Endodermal cell (in vitro differentiated cells): Measurements from ENCODE around the gene ABCC1. TPM values are rescaled to one million over a fixed set of nuclear protein-coding genes. Genes with fewer than 3 reads are reported as not detected.

Experiments used
- DNase-seq: peaks from one replicate; pipeline ENCODE4 v3.0.0-alpha.2; 2017
- H3K27ac ChIP-seq: 2 replicates; pipeline ENCODE4 v1.5.1; 2013; ENCODE audit warnings: mild to moderate bottlenecking, low read depth, low read length, moderate library complexity
- H3K27me3 ChIP-seq: 2 replicates; pipeline ENCODE4 v1.6.1; 2013; ENCODE audit warnings: mild to moderate bottlenecking, low read length, moderate library complexity; ENCODE audit not compliant: insufficient read depth, control insufficient read depth, poor library complexity, severe bottlenecking
- H3K36me3 ChIP-seq: 2 replicates; pipeline ENCODE4 v1.7.0; 2013; ENCODE audit warnings: mild to moderate bottlenecking, low read length, moderate library complexity; ENCODE audit not compliant: control insufficient read depth, insufficient read depth
- H3K4me1 ChIP-seq: one replicate; pipeline ENCODE4 v1.7.0; 2013; ENCODE audit warnings: low read length; ENCODE audit not compliant: control insufficient read depth, insufficient read depth
- H3K4me3 ChIP-seq: 2 replicates; pipeline ENCODE4 v1.5.1; 2013; ENCODE audit warnings: mild to moderate bottlenecking, low read length, moderate library complexity
- H3K9ac ChIP-seq: 2 replicates; pipeline ENCODE4 v1.6.1; 2013; ENCODE audit warnings: mild to moderate bottlenecking, low read length, moderate library complexity; ENCODE audit not compliant: poor library complexity, severe bottlenecking; ENCODE audit errors: extremely low read depth
- H3K9me3 ChIP-seq: 2 replicates; pipeline ENCODE4 v1.6.1; 2013; ENCODE audit warnings: mild to moderate bottlenecking, low read length, moderate library complexity; ENCODE audit not compliant: control insufficient read depth
- H3K27ac Mint-ChIP-seq: 2 replicates; pipeline ENCODE4 v1.8.0; 2020; ENCODE audit warnings: mixed read lengths
- H3K27me3 Mint-ChIP-seq: 2 replicates; pipeline ENCODE4 v1.8.0; 2021; ENCODE audit warnings: mild to moderate bottlenecking, mixed read lengths; ENCODE audit not compliant: insufficient read depth
- H3K36me3 Mint-ChIP-seq: 2 replicates; pipeline ENCODE4 v1.8.0; 2020; ENCODE audit warnings: low read depth, mixed read lengths
- H3K4me1 Mint-ChIP-seq: 2 replicates; pipeline ENCODE4 v1.8.0; 2020; ENCODE audit warnings: mixed read lengths
- H3K4me3 Mint-ChIP-seq: 2 replicates; pipeline ENCODE4 v1.8.0; 2020; ENCODE audit warnings: mild to moderate bottlenecking, moderate library complexity, mixed read lengths
- H3K9me3 Mint-ChIP-seq: 2 replicates; pipeline ENCODE4 v1.8.0; 2020; ENCODE audit warnings: mild to moderate bottlenecking, mixed read lengths
- WGBS, 2 experiments: methylation state at CpG; one replicate each; pipeline versions ENCODE4 v1.1.5 to v1.1.7; 2013; ENCODE audit warnings: missing lambda C conversion rate in 2 of 2, mixed read lengths in 1 of 2; ENCODE audit not compliant: insufficient coverage in 1 of 2, insufficient read length in 1 of 2; 5-methylcytosine and 5-hydroxymethylcytosine counted together
- total RNA-seq, 2 donors: library from RNA; stranded (reverse); fragmentation: NEBNext Ultra II Directional in 1 of 2; extraction: Animal tissue kit (Norgen Biotek cat#: 25700) in 1 of 2; gene quantifications; 2 replicates in 1 of 2; 3 replicates in 1 of 2; pipeline ENCODE4 v1.2.1, GENCODE V29; 2021
- TF ChIP-seq, protein P1 (sequence below): fragments of 200-600 bp; sonication (generic); conservative IDR thresholded peaks from 2 replicates; pipeline ENCODE4 v1.5.0; 2021; ENCODE audit warnings: antibody characterized with exemption, mild to moderate bottlenecking

Gene ABCC1
- total RNA-seq, 2 donors from 2014 or later, result 47.1 to 51.2 TPM

DNA sequence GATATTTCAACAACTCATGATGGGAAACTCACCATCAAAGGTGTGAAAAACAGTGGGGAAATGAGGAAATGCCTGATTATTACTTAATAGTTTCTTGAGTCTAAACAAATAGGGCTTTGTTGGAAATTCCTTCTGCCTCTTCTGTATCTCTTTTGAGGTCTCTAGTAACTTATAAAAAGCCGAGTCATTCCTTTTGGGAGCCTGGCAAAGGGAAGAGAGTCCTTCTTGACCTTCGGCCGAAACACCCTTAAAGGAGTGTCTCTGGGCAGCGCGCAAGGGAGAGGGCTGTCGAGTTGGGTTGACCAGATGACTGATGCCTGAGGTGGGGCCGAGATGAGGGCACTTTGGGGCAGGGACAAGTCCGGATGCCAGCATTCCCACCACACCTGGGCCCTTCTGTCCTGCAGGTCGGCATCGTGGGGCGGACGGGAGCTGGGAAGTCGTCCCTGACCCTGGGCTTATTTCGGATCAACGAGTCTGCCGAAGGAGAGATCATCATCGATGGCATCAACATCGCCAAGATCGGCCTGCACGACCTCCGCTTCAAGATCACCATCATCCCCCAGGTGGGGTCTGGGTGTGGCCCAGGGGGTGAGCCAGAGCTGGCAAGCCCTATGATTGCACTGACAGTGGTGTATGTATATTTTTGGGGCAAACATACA lies 184.7 kb downstream of the ABCC1 start:
- H3K4me1 Mint-ChIP-seq, result no peaks in the 10 kb centered on the region
- no peaks in the 10 kb centered on the region for H3K27me3 Mint-ChIP-seq
- Histone ChIP-seq H3K27ac (no peak overlapping the region), H3K9ac (no peak overlapping the region), H3K4me1 (no peaks in the 10 kb centered on the region), H3K36me3 (peaks cover 52% of the 10 kb centered on the region), H3K9me3 (no peaks in the 10 kb centered on the region), H3K27me3 (no peaks in the 10 kb centered on the region), H3K4me3 (no peak overlapping the region)
- TF ChIP-seq, protein P1, sequence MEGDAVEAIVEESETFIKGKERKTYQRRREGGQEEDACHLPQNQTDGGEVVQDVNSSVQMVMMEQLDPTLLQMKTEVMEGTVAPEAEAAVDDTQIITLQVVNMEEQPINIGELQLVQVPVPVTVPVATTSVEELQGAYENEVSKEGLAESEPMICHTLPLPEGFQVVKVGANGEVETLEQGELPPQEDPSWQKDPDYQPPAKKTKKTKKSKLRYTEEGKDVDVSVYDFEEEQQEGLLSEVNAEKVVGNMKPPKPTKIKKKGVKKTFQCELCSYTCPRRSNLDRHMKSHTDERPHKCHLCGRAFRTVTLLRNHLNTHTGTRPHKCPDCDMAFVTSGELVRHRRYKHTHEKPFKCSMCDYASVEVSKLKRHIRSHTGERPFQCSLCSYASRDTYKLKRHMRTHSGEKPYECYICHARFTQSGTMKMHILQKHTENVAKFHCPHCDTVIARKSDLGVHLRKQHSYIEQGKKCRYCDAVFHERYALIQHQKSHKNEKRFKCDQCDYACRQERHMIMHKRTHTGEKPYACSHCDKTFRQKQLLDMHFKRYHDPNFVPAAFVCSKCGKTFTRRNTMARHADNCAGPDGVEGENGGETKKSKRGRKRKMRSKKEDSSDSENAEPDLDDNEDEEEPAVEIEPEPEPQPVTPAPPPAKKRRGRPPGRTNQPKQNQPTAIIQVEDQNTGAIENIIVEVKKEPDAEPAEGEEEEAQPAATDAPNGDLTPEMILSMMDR, result no peak
- H3K36me3 Mint-ChIP-seq, result peaks cover 59% of the 10 kb centered on the region
- peak overlapping the region; percentile 32 for H3K27ac Mint-ChIP-seq
- no peak for DNase-seq
- H3K4me3 Mint-ChIP-seq, result no peak overlapping the region
- H3K9me3 Mint-ChIP-seq, result no peaks in the 10 kb centered on the region
- WGBS, 2 experiments, result 91 to 95% methylated on average over 14 to 21 of the region's 21 CpGs

DNA sequence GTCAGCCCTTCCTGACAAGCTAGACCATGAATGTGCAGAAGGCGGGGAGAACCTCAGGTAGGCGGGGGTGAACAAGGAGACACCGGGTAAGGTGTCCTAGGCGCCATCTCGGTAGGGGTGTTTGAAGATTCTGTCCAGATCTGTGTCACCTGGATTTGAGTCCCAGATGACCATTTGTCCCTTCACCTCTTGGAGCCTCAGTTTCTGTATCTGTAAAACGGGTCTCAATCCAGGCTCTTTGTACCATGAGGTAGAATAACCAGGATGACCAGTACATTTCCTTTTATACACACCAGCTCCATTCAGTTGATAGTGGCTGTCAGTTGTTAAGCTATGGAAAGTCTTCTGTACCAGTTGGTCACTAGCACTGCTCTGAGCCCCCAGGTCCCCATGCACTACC lies 187.2 kb downstream of the ABCC1 start:
- Mint-ChIP-seq H3K27me3 (no peaks in the 10 kb centered on the region), H3K36me3 (peaks cover 68% of the 10 kb centered on the region), H3K27ac (no peak overlapping the region), H3K9me3 (no peaks in the 10 kb centered on the region), H3K4me1 (no peaks in the 10 kb centered on the region), H3K4me3 (no peak overlapping the region)
- TF ChIP-seq, protein P1, result no peak
- Histone ChIP-seq H3K9ac (no peak overlapping the region), H3K4me3 (no peak overlapping the region), H3K36me3 (peaks cover 65% of the 10 kb centered on the region), H3K9me3 (no peaks in the 10 kb centered on the region), H3K27me3 (no peaks in the 10 kb centered on the region), H3K4me1 (no peaks in the 10 kb centered on the region), H3K27ac (no peak overlapping the region)
- WGBS, 2 experiments, result 95 to 98% methylated on average over 6 of the region's 6 CpGs
- no peak for DNase-seq

DNA sequence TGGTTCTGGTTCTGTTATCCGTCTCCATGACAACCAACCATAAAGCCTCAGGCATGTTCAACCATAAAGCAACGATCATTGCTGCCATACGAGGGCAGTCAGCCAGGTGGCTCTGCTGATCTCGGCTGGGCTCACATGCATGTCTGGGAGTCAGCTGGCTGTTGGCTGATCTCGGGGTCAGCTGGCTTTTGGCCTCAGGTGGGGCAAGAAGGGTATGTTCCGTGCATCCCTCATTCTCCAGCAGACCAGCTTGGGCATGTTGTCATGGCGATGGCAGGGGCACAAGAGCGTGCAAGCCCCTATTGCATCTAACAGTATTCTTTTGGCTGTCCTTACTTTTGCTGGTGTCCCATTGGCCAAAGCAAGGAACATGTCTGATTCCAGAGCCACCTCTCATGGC lies 187.7 kb downstream of the ABCC1 start:
- H3K27ac ChIP-seq, result no peak overlapping the region
- peaks cover 60% of the 10 kb centered on the region for H3K36me3 ChIP-seq
- H3K4me1 Mint-ChIP-seq, result no peaks in the 10 kb centered on the region
- no peaks in the 10 kb centered on the region for H3K27me3 Mint-ChIP-seq
- H3K9ac ChIP-seq, result no peak overlapping the region
- no peak overlapping the region for H3K4me3 Mint-ChIP-seq
- H3K27ac Mint-ChIP-seq, result no peak overlapping the region
- H3K9me3 Mint-ChIP-seq, result no peaks in the 10 kb centered on the region
- TF ChIP-seq, protein P1, result no peak
- 83 to 92% methylated on average over 4 to 8 of the region's 8 CpGs for WGBS, 2 experiments
- no peak overlapping the region for H3K4me3 ChIP-seq
- H3K9me3 ChIP-seq, result no peaks in the 10 kb centered on the region
- no peaks in the 10 kb centered on the region for H3K27me3 ChIP-seq
- DNase-seq, result no peak
- peaks cover 66% of the 10 kb centered on the region for H3K36me3 Mint-ChIP-seq
- no peaks in the 10 kb centered on the region for H3K4me1 ChIP-seq
